Posterior cingulate gyrus (tissue), 11 donors: ENCODE data around the gene CELF6.
A peak's percentile ranks its signal among the peaks of the same experiment; 100 is the strongest.
"Not testable (repeated sequence)": the region's sequence is repeated elsewhere in the genome, so short reads cannot be mapped to it uniquely, and the experiment has no call there.

Experiments
- DNase-seq, 10 donors: peaks; one replicate each; pipeline versions ENCODE4 v3.0.0 to v3.0.0-alpha.2; 2020 to 2021; ENCODE audit warnings: mixed read lengths in 3 of 10
- intact Hi-C: fragments of 100-400 bp; cut with DNase I; formaldehyde crosslinking; loops from one replicate; pipeline ENCODE4 v1.15.1; 2023

Gene CELF6

GRCh38 chr15:72275635-72276325 is 44.2 kb downstream of the CELF6 start:
- DNase-seq, result not testable (repeated sequence)
- intact Hi-C loops, result loop anchor here (10.0 kb wide), 1 partner anchor 71 kb away; no protein-coding TSS in a partner anchor

- intact Hi-C loops, result loop anchor here (1.0 to 10.0 kb wide), 2 partner anchors 42 to 68 kb away; partner anchors contain the start of gene PKM
- DNase-seq, result no peak
Observed at GRCh38 chr15:72272997-72273352, 47.0 kb downstream of the CELF6 start.

GRCh38 chr15:72272213-72272996 is 47.6 kb downstream of the CELF6 start, which contains the start of gene PARP6:
Gene PARP6, minus strand, starts transcription at chr15:72272554. Its CDS starts 5,077 bp downstream, at chr15:72267477.
- intact Hi-C loops, result loop anchor here (1.0 to 10.0 kb wide), 2 partner anchors 41 to 68 kb away; partner anchors contain the start of gene PKM
- DNase-seq, result peak; percentile 96 to 100 (median 98)

GRCh38 chr15:72271895-72272212 is 48.1 kb downstream of the CELF6 start:
- intact Hi-C loops, result loop anchor here (1.0 to 10.0 kb wide), 2 partner anchors 41 to 67 kb away; partner anchors contain the start of gene PKM

GRCh38 chr15:72271221-72271620 is 48.7 kb downstream of the CELF6 start:
- DNase-seq, result no peak
- intact Hi-C loops, result loop anchor here (10.0 kb wide), 1 partner anchor 66 kb away; no protein-coding TSS in a partner anchor

More at GRCh38 chr15:72271895-72272212, 48.1 kb downstream of the CELF6 start:
- peak in 1 of 10 donors; percentile 6 for DNase-seq

GRCh38 chr15:72269739-72270138 is 50.2 kb downstream of the CELF6 start:
- intact Hi-C loops, result loop anchor here (10.0 kb wide), 1 partner anchor 65 kb away; no protein-coding TSS in a partner anchor
- DNase-seq, result no peak

- intact Hi-C loops, result no loop called here
- no peak for DNase-seq
Observed at GRCh38 chr15:72265031-72265430, 54.9 kb downstream of the CELF6 start.

- intact Hi-C loops, result no loop called here
- DNase-seq, result no peak
Observed at GRCh38 chr15:72252663-72253299, 67.2 kb downstream of the CELF6 start.

- intact Hi-C loops, result no loop called here
- DNase-seq, result no peak
Observed at GRCh38 chr15:72249142-72249810, 70.7 kb downstream of the CELF6 start.

GRCh38 chr15:72248514-72248913 is 71.4 kb downstream of the CELF6 start:
- intact Hi-C loops, result no loop called here
- no peak for DNase-seq

- DNase-seq, result no peak
- intact Hi-C loops, result no loop called here
Observed at GRCh38 chr15:72242775-72243370, 77.1 kb downstream of the CELF6 start.

GRCh38 chr15:72239652-72240051 is 80.3 kb downstream of the CELF6 start:
- DNase-seq, result no peak
- intact Hi-C loops, result loop anchor here (10.0 kb wide), 1 partner anchor 135 kb away; the partner anchor contains the start of gene HEXA

- intact Hi-C loops, result loop anchor here (10.0 kb wide), 1 partner anchor 136 kb away; the partner anchor contains the start of gene HEXA
- DNase-seq, result no peak
Observed at GRCh38 chr15:72238586-72238985, 81.4 kb downstream of the CELF6 start.

- intact Hi-C loops, result loop anchor here (10.0 kb wide), 1 partner anchor 137 kb away; the partner anchor contains the start of gene HEXA
- no peak for DNase-seq
Observed at GRCh38 chr15:72237853-72238224, 82.1 kb downstream of the CELF6 start.

- intact Hi-C loops, result loop anchor here (10.0 kb wide), 1 partner anchor 138 kb away; the partner anchor contains the start of gene HEXA
- peak in 5 of 10 donors; percentile 38 to 87 (median 50) for DNase-seq
Observed at GRCh38 chr15:72237029-72237852, 82.7 kb downstream of the CELF6 start.

GRCh38 chr15:72236381-72237003 is 83.5 kb downstream of the CELF6 start:
- intact Hi-C loops, result loop anchor here (10.0 kb wide), 1 partner anchor 138 kb away; the partner anchor contains the start of gene HEXA
- no peak for DNase-seq

GRCh38 chr15:72235298-72235697 is 84.7 kb downstream of the CELF6 start:
- intact Hi-C loops, result loop anchor here (10.0 kb wide), 1 partner anchor 140 kb away; the partner anchor contains the start of gene HEXA
- no peak for DNase-seq
